SK-N-SH treated with all-trans-retinoic acid at 6 μM for 48 hours (cell line): ENCODE data around the gene AKAP7.

ENCODE experiments used
- CSDC2 ChIP-seq: fragments of 250-450 bp; sonication (Bioruptor Pico); IDR thresholded peaks from 2 replicates; pipeline ENCODE4 v1.5.0; 2020; ENCODE audit warnings: mild to moderate bottlenecking, moderate library complexity
- CSRNP3 ChIP-seq: fragments of 250-450 bp; sonication (Bioruptor Pico); IDR thresholded peaks from 2 replicates; pipeline ENCODE4 v1.5.1; 2021; ENCODE audit warnings: mild to moderate bottlenecking, moderate library complexity
- ZFP30 ChIP-seq: fragments of 450-650 bp; formaldehyde crosslinking; IDR thresholded peaks from 2 replicates; pipeline ENCODE4 v1.5.0; 2022; ENCODE audit warnings: mild to moderate bottlenecking, moderate library complexity
- ZNF8 ChIP-seq: fragments of 450-650 bp; formaldehyde crosslinking; IDR thresholded peaks from 2 replicates; pipeline ENCODE4 v1.5.0; 2020; ENCODE audit warnings: mild to moderate bottlenecking, moderate library complexity
- TF ChIP-seq, protein P1 (sequence below): fragments of 250-450 bp; sonication (Bioruptor Pico); IDR thresholded peaks from 2 replicates; pipeline ENCODE4 v1.8.0; 2020; ENCODE audit warnings: mild to moderate bottlenecking, moderate library complexity, borderline replicate concordance

DNA sequence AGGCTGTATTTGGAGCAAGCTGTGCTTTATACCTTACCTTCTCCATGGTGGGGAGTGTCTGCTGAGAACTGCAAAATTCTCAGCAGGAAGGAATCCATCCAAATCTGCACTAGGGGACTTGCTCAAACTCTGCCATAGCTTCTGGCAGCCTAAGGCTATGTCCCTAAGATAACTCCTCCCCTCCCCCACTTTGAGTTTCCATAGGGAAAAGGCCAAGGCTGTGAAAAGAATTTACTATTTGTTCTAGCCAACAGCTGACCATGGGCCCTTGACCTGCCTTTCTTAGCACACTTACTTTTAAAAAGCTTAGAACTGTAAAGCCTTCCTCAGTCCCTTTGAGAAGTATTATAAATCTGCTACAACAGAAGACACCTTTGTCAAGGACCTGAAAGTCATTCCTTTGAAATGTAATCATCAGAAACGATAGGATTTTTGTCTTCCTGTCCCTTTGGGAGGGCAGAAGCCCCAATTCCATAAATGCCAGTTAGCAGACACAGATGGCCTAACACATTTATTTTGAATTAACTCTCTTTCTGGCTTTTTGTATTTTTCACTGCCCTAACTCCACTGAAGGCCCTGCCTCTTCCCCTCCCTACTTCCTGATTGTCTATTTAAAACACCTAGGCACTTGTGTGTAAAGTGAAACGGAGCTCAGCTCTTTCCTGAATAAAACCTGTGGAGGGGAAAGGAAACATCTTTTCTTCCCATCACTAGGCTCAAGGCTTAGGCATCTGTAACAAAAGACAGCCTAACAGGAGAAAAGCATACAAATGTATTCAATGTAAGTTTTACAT is 157.1 kb downstream of the AKAP7 start:
- TF ChIP-seq CSRNP3 (no peak), ZFP30 (CRISPR knock-in tag) (no peak), ZNF8 (CRISPR knock-in tag) (no peak), CSDC2 (no peak)
- TF ChIP-seq, protein P1, sequence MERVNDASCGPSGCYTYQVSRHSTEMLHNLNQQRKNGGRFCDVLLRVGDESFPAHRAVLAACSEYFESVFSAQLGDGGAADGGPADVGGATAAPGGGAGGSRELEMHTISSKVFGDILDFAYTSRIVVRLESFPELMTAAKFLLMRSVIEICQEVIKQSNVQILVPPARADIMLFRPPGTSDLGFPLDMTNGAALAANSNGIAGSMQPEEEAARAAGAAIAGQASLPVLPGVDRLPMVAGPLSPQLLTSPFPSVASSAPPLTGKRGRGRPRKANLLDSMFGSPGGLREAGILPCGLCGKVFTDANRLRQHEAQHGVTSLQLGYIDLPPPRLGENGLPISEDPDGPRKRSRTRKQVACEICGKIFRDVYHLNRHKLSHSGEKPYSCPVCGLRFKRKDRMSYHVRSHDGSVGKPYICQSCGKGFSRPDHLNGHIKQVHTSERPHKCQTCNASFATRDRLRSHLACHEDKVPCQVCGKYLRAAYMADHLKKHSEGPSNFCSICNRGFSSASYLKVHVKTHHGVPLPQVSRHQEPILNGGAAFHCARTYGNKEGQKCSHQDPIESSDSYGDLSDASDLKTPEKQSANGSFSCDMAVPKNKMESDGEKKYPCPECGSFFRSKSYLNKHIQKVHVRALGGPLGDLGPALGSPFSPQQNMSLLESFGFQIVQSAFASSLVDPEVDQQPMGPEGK (CRISPR knock-in tag) = no peak
